COLO668 (cell line): ENCODE data around the gene MSMO1.

Experiments
- DNase-seq: peaks from one replicate; lab custom pipeline; 2025; ENCODE audit not compliant: unreplicated experiment; lab: John Stamatoyannopoulos, UW

The MSMO1 gene

DNA sequence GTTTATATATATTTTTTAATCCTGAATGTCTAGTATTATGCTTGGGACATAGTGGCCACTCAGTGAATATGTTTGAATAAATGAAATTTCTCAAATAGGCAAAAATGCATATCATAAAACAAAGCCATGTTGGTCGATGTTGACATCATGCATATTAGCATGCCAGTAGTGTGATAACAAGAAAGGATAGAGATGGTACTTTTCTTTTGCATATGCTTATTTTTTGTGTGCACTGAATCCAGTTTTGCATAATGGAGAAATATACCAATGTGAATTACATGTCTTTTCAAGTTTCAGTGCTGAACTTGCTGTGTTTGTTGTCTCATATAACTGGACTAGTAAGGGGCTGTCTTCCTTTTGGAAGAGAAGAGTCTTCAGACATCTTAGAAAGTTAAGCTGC, 58.9 kb downstream of the MSMO1 start:
- DNase-seq: no peak

DNA sequence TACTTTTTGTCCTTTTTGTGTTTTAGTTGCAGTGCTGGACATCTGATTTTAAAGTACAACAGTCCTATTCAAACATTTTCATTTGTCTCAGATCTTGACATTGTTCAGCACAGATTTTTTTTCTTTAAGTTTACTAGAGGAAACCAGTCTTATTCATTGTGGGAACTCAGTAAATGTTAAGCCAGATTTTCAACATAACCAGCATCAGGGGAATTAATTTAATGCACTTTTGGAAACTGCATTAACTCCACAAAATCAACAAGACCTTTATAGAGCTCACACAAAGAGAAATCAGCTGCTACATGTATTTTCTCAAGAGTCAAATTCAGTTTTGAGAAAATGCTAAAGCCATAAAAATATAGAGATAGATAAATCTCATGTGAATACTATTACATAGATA, 61.3 kb downstream of the MSMO1 start:
- no peak for DNase-seq
